ENCODE data around the gene ADIPOQ.
"Not testable (repeated sequence)": the region's sequence is repeated elsewhere in the genome, so short reads cannot be mapped to it uniquely, and the experiment has no call there.

The ADIPOQ gene

GRCh38 chr3:186873796-186874195 lies 31.3 kb downstream of the ADIPOQ start:
- DNase-seq: not testable (repeated sequence)

- not testable (repeated sequence) for DNase-seq
These were observed 31.7 kb downstream of the ADIPOQ start for GRCh38 chr3:186874216-186874615.

DNA sequence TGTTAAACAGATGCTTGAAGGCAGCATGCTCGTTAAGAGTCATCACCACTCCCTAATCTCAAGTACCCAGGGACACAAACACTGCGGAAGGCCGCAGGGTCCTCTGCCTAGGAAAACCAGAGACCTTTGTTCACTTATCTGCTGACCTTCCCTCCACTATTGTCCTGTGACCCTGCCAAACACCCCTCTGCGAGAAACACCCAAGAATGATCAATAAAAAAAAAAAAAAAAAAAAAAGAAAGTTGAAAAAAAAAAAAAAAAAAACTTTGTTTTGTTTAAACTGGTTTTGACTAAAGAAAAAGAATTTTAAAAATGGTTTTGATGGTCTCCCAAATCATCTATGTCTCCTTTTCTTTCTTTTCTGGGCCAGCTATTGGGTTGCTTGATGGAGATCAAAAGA lies 32.3 kb downstream of the ADIPOQ start:
- DNase-seq: not testable (repeated sequence)

- DNase-seq: no peak
These were observed 33.2 kb downstream of the ADIPOQ start for GRCh38 chr3:186875708-186876107.

DNA sequence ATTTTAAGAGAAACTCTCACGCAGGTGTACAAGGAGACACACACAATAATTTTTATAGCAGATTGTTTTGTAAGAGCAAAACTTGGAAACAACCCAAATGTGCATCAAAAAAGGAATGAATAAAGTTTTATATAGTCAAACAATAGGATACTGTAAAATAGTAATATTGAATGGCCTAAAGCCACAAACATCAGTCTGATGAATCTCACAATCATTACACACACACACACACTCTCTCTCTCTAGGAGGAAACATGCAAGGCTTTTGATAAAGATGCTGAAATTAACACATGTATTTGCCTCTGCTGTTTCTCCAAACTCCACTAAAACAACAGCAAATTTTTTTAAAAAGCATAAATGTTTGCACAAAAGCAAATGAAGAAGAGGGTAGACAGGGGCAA lies 37.3 kb downstream of the ADIPOQ start:
- no peak for DNase-seq

GRCh38 chr3:186880406-186880805 lies 37.9 kb downstream of the ADIPOQ start:
- DNase-seq: no peak

GRCh38 chr3:186882150-186882524 lies 39.6 kb downstream of the ADIPOQ start:
- DNase-seq: no peak

- DNase-seq: no peak
These were observed 40.6 kb downstream of the ADIPOQ start for GRCh38 chr3:186882881-186883685.

DNA sequence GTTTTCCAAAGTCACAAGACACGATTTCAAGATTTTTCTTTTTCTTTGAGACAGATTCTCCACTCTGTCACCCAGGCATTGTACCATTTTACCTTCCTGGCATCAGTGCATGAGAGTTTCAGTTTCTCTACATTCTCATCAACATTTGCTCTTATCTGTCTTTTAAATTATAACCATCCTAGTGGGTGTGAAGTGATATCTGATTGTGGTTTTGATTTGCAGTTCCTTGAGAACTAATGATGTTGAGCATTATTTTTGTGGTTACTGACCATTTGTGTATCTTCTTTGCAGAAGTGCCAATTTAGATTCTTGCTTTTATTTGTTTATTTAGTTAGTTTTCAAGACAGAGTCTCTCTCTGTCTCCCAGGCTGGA lies 41.2 kb downstream of the ADIPOQ start:
- no peak for DNase-seq

- DNase-seq: not testable (repeated sequence)
These were observed 42.4 kb downstream of the ADIPOQ start for GRCh38 chr3:186884868-186885267.

GRCh38 chr3:186886202-186886981 lies 43.9 kb downstream of the ADIPOQ start:
- DNase-seq: no peak

GRCh38 chr3:186887507-186887938 lies 45.0 kb downstream of the ADIPOQ start:
- not testable (repeated sequence) for DNase-seq

- no peak for DNase-seq
These were observed 46.1 kb downstream of the ADIPOQ start for GRCh38 chr3:186888569-186888968.

GRCh38 chr3:186889698-186890097 lies 47.2 kb downstream of the ADIPOQ start:
- DNase-seq: not testable (repeated sequence)

DNA sequence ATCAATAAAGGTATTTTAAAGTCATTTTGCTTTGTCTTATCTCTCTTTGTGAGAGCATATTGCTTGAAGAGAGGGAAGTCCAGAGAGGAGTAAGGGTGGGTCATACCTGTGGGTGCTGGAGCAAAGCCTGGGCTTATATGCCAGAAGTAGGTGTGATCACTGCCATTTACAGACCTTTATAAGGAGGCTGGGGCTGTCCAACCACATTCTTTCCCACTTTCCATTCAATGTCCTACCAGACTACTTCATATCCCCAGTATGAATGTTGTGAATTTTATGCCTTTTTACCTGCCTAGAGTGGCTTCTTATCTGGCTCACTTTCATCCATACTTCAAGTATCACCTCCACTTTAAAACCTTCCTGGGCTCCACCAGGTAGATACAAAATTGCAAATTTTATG lies 48.4 kb downstream of the ADIPOQ start:
- no peak for DNase-seq

DNA sequence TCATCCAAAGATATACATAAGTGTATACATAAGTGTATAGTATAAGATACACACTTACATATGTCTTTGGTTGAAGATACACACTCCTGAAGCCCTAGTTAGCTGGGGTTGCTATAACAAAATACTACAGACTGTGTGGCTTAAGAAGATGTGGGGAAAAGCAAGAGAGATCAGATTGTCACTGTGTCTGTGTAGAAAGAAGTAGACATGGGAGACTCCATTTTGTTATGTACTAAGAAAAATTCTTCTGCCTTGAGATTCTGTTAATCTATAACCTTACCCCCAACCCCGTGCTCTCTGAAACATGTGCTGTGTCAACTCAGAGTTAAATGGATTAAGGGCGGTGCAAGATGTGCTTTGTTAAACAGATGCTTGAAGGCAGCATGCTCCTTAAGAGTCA lies 50.6 kb downstream of the ADIPOQ start:
- not testable (repeated sequence) for DNase-seq

DNA sequence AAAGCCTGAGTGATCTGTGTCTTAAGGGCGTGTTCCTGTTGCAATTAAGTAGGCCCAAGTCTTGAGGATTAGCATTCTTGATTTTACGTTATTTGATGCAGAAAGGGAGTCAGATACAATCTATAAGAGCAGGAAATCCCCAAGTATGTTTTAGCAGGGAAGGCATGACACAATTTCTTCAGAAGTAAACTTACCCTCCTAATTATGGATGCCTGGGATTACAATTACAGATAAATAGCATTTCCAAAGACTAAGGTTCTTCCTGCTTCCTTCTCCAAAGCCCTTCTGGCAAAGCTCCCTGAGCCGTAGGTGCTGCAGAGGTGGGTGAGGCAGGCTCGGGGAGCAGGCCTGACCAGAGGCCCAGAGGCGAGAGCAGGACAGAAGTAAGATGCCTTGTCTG lies 52.9 kb downstream of the ADIPOQ start:
- DNase-seq: no peak

DNA sequence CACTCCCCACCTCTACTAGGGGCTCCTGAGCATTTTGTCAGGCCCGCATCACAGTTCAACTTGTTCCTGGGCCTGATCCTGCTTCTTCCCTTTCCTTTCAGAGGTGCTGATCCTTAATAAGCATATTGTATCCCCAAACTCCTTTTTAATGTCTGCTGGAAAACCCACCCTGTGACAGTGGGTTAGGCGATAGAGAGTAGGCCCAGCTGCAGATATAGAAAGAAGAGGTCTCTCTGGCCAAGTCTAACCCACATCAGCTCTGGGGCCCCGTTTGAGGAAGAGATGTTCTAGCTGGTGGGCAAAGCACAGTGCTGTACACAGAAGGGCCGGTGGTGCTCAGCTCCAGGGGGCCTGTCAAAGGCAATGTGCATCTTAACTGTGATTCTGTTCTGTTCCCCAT lies 53.5 kb downstream of the ADIPOQ start:
- no peak for DNase-seq

DNA sequence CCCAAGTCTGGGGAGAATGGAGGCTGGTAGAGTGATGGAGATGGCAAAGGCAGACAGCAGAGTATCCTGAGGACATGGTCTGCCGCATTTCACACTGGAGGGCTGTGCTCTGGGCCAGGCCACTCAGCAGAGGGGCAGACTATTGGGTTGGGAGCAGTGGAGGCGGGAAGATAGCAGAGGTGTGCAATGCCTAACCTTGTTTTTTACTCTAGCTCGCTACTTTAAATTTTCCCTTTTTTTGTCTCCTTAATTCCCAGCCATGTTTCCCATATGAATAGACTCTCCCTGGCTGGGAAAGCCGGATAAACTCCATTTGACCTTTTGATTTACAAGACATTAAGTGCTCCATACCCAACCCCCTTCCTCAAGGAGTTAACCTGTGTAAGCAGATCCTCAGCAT lies 54.4 kb downstream of the ADIPOQ start:
- no peak for DNase-seq

GRCh38 chr3:186901135-186901734 lies 58.7 kb downstream of the ADIPOQ start:
- DNase-seq: no peak

GRCh38 chr3:186902154-186902553 lies 59.6 kb downstream of the ADIPOQ start:
- no peak for DNase-seq

DNA sequence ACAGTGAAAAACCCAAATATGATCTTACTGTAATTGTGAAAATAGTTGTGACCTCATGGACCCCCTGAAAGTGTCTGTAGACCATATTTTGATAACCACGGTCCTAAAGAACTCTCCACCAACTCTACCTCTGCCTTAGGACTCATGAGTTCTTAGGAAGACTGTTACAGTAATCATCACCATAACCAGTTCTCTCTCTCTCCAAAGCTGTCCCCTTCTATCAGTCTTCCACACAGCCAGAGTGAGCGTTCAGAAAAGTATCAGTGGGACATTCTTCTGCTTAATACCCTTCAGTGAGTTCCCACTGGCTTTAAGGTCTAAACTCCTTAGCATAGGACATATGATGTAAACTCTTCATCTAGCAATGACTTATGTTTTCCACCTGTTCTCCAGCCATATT lies 60.2 kb downstream of the ADIPOQ start:
- DNase-seq: no peak

- not testable (repeated sequence) for DNase-seq
These were observed 61.2 kb downstream of the ADIPOQ start for GRCh38 chr3:186903676-186904075.

- DNase-seq: not testable (repeated sequence)
These were observed 64.6 kb downstream of the ADIPOQ start for GRCh38 chr3:186907075-186907474.
